HEK293 (cell line): ENCODE measurements around the gene ZNF385D.

Experiments
- CTCF ChIA-PET: fragments of 350-600 bp; formaldehyde crosslinking; extraction: SDS; loops from one replicate; lab custom pipeline; 2021; ENCODE audit warnings: antibody characterized with exemption; lab: Yijun Ruan, JAX
- POLR2A ChIA-PET: fragments of 300-600 bp; formaldehyde crosslinking; extraction: SDS; loops from one replicate; lab custom pipeline; 2020; ENCODE audit warnings: antibody characterized with exemption, inconsistent platforms; lab: Yijun Ruan, JAX
- H3K27ac ChIP-seq: fragments of 200-500 bp; sonication (Bioruptor generic); 2 replicates; pipeline ENCODE4 v1.5.1; 2014; ENCODE audit warnings: low read depth, low read length, control low read depth, inconsistent platforms; ENCODE audit errors: extremely low read depth
- H3K36me3 ChIP-seq, 2 experiments: fragments of 200-500 bp in 1 of 2; sonication (Bioruptor generic) in 1 of 2; 1 replicate in 1 of 2; 2 replicates in 1 of 2; pipeline ENCODE4 v1.5.1; 2014 to 2017; ENCODE audit warnings: inconsistent platforms in 2 of 2, low read length in 2 of 2; ENCODE audit not compliant: control insufficient read depth in 2 of 2, insufficient read depth in 1 of 2
- H3K4me1 ChIP-seq: fragments of 200-500 bp; sonication (Bioruptor generic); 2 replicates; pipeline ENCODE4 v1.5.1; 2014; ENCODE audit warnings: mild to moderate bottlenecking, low read length, inconsistent platforms; ENCODE audit not compliant: control insufficient read depth, insufficient read depth
- H3K4me3 ChIP-seq: 2 replicates; pipeline ENCODE4 v1.5.1; 2011; ENCODE audit warnings: low read depth, mild to moderate bottlenecking, control low read depth, low read length, moderate library complexity
- H3K9me3 ChIP-seq: fragments of 200-500 bp; sonication (Bioruptor generic); 2 replicates; pipeline ENCODE4 v1.5.1; 2014; ENCODE audit warnings: low read depth, low read length, inconsistent platforms; ENCODE audit not compliant: control insufficient read depth, insufficient read depth
- ATF2 ChIP-seq: fragments of 450-650 bp; formaldehyde crosslinking; IDR thresholded peaks from 2 replicates; pipeline ENCODE4 v1.5.1; 2016; ENCODE audit warnings: missing biosample characterization, missing genetic modification characterization, low read depth
- CTCF ChIP-seq: fragments of 450-650 bp; formaldehyde crosslinking; IDR thresholded peaks from 2 replicates; pipeline ENCODE4 v1.5.1; 2016; ENCODE audit warnings: missing biosample characterization, missing genetic modification characterization
- PRDM1 ChIP-seq: fragments of 450-650 bp; formaldehyde crosslinking; IDR thresholded peaks from 2 replicates; pipeline ENCODE4; 2016; ENCODE audit warnings: missing biosample characterization, missing genetic modification characterization
- SETDB1 ChIP-seq: IDR thresholded peaks from one replicate; pipeline ENCODE4 v1.6.1; 2017; ENCODE audit warnings: mild to moderate bottlenecking, low read length, moderate library complexity, mixed read lengths; ENCODE audit not compliant: insufficient read length
- SP3 ChIP-seq: fragments of 450-650 bp; formaldehyde crosslinking; IDR thresholded peaks from 2 replicates; pipeline ENCODE4 v1.5.1; 2016; ENCODE audit warnings: missing biosample characterization, missing genetic modification characterization
- YY2 ChIP-seq: fragments of 450-650 bp; formaldehyde crosslinking; IDR thresholded peaks from 2 replicates; pipeline ENCODE4 v1.5.1; 2016; ENCODE audit warnings: missing biosample characterization, missing genetic modification characterization
- ZBTB49 ChIP-seq: fragments of 450-650 bp; formaldehyde crosslinking; IDR thresholded peaks from 2 replicates; pipeline ENCODE4 v1.5.1; 2016; ENCODE audit warnings: missing biosample characterization, missing genetic modification characterization, low read depth
- ZBTB7A ChIP-seq: fragments of 450-650 bp; formaldehyde crosslinking; IDR thresholded peaks from 2 replicates; pipeline ENCODE4 v1.5.1; 2016; ENCODE audit warnings: low read depth, missing biosample characterization, missing genetic modification characterization
- ZNF274 ChIP-seq, 2 experiments: fragments of 200-500 bp in 1 of 2; fragments of 450-650 bp in 1 of 2; sonication (Bioruptor generic) in 1 of 2; formaldehyde crosslinking in 1 of 2; IDR thresholded peaks; 2 replicates each; pipeline versions ENCODE4 v1.5.1 to v1.6.1; 2014 to 2016; ENCODE audit warnings: borderline replicate concordance in 1 of 2, inconsistent platforms in 1 of 2, low read length in 1 of 2, missing biosample characterization in 1 of 2, missing genetic modification characterization in 1 of 2
- ZNF280C ChIP-seq: fragments of 450-650 bp; formaldehyde crosslinking; IDR thresholded peaks from 2 replicates; pipeline ENCODE4 v1.5.1; 2016; ENCODE audit warnings: missing biosample characterization, missing genetic modification characterization
- ZNF362 ChIP-seq: fragments of 450-650 bp; formaldehyde crosslinking; IDR thresholded peaks from 2 replicates; pipeline ENCODE4 v1.5.1; 2016; ENCODE audit warnings: missing biosample characterization, missing genetic modification characterization
- ZNF423 ChIP-seq: fragments of 450-650 bp; formaldehyde crosslinking; IDR thresholded peaks from 2 replicates; pipeline ENCODE4 v1.5.1; 2016; ENCODE audit warnings: missing biosample characterization, missing genetic modification characterization
- ZNF670 ChIP-seq: fragments of 450-650 bp; formaldehyde crosslinking; IDR thresholded peaks from 2 replicates; pipeline ENCODE4 v1.5.1; 2016; ENCODE audit warnings: missing biosample characterization, missing genetic modification characterization, low read depth

Gene ZNF385D

GRCh38 chr3:21745966-21746365, 5.0 kb downstream of the ZNF385D start:
- Histone ChIP-seq H3K36me3 (no peaks in the 10 kb centered on the region), H3K9me3 (no peaks in the 10 kb centered on the region), H3K4me3 (no peak overlapping the region), H3K27ac (no peak overlapping the region), H3K4me1 (no peaks in the 10 kb centered on the region)
- POLR2A ChIA-PET, result no interaction called here
- TF ChIP-seq CTCF (tag by site-specific recombination) (no peak), ZNF423 (tag by site-specific recombination) (no peak), ZNF280C (no peak), YY2 (tag by site-specific recombination) (no peak), ZBTB7A (tag by site-specific recombination) (no peak), ZBTB49 (tag by site-specific recombination) (no peak), ZNF362 (no peak), ZNF670 (tag by site-specific recombination) (no peak), PRDM1 (no peak)
- CTCF ChIA-PET, result no interaction called here

- CTCF ChIA-PET, result interaction anchor here (0.7 kb wide), 1 partner anchor 14 kb away, joined by 3 read pairs; no protein-coding TSS in a partner anchor
- Histone ChIP-seq H3K27ac (no peak overlapping the region), H3K36me3 (no peaks in the 10 kb centered on the region), H3K9me3 (no peaks in the 10 kb centered on the region), H3K4me1 (no peaks in the 10 kb centered on the region), H3K4me3 (no peak overlapping the region)
- POLR2A ChIA-PET, result no interaction called here
- TF ChIP-seq SP3 (no peak), SETDB1 (no peak), ZNF274 (IDR thresholded peaks at IDR 0.05; ENCODE audit: low read length) (no peak), ZNF274 (tag by site-specific recombination; IDR thresholded peaks at IDR 0.05; ENCODE audit: borderline replicate concordance) (no peak), ATF2 (tag by site-specific recombination) (no peak)
Measured at GRCh38 chr3:21744793-21745192, 6.2 kb downstream of the ZNF385D start.
